NCI-H226 (cell line): ENCODE data around the gene ANKRD44.
A peak's percentile ranks its signal among the peaks of the same experiment; 100 is the strongest.

Source experiments
- DNase-seq: peaks from one replicate; pipeline ENCODE4 v3.0.0-alpha.2; 2015

ANKRD44 gene

DNA sequence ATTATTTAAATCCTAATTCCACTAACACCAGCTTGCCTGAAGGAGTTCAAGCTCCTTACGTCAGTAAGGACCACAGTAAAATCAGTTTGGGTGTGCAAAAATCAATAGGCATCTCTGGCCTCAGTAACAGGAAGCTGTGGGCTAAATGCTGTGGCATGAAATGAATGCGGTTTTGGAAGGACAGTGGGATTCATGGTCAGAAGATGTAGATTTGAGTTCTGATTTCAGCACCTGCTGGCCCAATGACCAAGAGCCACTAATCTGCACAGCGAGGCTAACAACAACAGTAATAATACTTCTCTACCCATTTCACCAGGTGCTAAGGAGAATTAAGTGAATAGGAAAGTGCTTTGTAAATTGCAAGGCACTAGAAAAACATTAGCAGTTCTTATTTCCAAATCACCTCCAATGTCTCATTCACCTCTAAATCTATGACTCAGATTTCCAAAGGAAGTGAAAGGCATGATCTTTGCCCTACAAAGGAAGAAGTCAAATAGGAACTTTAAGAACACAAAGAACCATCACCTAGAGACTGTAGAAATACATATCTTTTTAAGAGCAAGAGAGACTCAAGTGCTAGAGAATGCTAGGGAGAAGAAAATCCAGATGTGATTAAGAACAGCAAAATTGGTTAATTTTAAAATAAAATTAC lies 172.6 kb downstream of the ANKRD44 start:
- DNase-seq, result no peak

DNA sequence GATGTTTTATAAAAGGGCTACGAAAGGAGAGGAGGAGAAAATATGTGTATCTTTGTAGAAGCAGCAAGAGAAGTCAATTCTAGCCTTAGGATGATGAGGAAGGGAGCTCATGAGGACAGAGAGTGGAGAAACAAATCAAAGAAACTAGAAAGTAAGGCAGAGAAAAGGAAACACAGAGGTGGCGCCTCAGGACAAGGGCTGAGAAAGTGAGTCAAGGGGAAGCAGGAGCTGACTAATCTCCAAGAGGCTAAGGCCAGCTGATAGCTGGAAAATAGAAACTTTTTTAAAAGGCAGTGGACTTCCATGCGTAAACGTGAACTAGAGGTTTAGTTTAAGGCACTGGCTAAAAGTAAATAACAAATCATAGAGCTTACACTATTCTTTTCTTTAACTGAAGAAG lies 173.3 kb downstream of the ANKRD44 start:
- peak; percentile 51 for DNase-seq

- no peak for DNase-seq
Observed at GRCh38 chr2:197136452-197136851, 174.1 kb downstream of the ANKRD44 start.

DNA sequence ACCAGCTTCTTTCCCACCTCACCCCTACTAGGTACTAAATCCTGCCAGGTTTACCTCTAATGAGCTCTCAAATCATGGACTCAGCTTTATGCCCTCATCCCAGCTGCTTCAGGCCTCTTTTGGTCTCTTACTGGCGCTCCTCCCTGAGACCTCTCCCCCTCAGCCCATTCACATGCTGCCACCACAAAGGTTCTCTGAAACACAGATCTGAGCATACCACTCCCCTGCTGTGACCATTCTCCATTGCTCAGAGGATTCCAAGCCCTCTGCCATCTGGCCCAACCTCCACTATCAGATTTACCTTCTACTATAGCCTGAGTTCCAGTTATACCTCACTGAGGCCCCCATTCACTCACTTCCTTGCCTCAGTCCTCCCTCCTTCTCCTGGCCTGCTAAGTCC lies 174.8 kb downstream of the ANKRD44 start:
- no peak for DNase-seq

GRCh38 chr2:197134206-197134605 lies 176.4 kb downstream of the ANKRD44 start:
- DNase-seq, result no peak

DNA sequence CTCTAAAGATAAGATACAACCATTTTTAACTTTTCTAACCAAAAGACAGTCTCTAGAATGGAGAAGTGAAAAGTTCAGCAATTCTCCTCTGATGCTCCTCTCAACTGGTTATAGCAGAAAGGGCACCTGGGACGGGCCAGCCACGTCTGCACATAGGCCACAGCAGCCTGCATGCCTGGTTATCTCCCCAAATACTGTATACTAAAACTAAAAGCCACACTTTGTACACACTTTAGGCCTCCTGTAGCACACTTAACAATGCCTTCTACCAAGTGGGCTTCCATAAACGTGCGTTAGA lies 179.1 kb downstream of the ANKRD44 start:
- DNase-seq, result no peak

DNA sequence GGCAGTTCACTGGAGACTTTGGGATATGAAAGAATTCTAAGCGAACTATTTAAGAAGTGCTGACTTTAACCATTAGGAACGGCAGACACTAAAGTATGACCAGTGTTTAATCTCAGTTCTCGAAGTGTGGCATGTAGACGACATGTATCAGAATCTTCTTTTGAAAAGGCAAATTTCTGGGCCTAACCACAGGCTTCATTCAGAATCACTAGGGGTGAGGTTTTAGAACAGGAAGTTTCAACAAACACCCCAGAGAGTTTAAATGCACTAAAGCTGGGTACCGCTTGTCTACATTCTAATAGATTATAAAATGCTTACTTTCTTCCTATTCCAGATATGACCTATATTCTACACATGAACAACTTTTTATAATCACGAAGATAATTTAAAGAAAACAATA lies 180.3 kb downstream of the ANKRD44 start:
- no peak for DNase-seq

- no peak for DNase-seq
Observed at GRCh38 chr2:197128897-197129296, 181.7 kb downstream of the ANKRD44 start.

- no peak for DNase-seq
Observed at GRCh38 chr2:197128126-197128525, 182.5 kb downstream of the ANKRD44 start.

DNA sequence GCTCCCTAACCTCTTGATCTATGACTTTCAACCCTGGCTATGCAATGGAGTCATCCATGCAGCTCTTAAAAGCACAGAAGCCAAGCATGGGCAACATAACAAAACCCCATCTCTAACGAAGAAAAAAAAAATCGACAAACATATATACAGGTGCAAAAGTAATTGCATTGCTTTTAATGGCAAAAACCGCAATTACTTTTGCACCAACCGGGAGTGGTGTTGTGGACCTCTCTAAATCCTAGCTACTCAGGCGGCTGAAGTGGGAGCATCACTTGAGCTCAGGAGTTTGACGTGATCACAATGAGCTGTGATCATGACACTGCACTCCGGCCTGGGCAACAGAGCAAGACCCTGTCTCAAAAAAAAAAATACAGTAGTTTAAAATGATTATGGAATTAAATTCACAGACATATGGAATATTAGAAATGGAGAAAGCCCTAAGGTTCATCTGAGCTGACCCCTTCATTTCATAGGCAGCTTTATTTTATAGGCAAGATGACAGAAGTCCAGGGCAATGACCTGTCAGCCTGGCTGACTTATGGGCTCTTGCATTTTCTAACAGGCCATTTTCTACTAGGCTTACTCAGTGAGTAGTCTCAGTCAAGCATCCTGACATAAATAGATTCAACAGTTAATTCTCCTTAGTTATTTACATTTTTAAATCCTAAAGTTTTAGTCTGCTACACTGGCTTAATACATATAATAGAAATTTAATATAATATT lies 183.8 kb downstream of the ANKRD44 start:
- DNase-seq, result no peak

DNA sequence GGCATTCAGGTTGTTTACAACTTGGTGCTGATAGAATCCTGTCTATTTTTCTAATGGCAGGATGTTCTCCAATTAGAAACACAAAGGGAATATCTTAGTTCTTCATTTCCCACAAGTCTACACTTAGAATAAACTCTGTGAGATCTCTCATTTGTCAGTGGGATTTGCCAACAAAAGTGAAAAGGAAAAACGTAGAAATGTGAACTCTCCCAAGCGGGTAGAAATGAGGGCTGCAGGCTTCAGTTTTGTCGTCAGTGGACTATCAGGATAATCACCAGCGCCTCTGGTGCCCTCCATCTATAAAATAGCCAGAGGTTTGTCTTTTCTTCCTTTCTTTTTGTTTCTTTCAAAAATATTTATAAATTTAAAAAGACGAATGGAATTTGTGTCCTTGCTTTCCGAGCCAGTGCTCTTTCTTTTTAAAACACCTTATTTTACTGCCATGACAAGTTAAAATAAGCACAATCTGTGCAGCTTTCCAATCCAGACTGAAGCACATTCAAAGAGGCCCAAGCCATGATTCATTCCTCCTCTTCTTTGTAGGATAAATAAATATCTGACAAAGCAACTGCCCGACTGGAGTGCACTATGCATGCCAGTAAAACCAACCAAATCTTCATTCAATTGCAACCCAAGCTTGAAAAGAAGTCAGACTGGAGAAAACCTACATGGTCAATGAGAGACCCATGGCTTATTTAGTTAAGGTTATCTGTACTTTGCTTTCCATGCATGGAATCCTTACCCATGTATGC lies 185.8 kb downstream of the ANKRD44 start:
- no peak for DNase-seq

- DNase-seq, result peak; percentile 7
Observed at GRCh38 chr2:197122821-197123220, 187.8 kb downstream of the ANKRD44 start.

DNA sequence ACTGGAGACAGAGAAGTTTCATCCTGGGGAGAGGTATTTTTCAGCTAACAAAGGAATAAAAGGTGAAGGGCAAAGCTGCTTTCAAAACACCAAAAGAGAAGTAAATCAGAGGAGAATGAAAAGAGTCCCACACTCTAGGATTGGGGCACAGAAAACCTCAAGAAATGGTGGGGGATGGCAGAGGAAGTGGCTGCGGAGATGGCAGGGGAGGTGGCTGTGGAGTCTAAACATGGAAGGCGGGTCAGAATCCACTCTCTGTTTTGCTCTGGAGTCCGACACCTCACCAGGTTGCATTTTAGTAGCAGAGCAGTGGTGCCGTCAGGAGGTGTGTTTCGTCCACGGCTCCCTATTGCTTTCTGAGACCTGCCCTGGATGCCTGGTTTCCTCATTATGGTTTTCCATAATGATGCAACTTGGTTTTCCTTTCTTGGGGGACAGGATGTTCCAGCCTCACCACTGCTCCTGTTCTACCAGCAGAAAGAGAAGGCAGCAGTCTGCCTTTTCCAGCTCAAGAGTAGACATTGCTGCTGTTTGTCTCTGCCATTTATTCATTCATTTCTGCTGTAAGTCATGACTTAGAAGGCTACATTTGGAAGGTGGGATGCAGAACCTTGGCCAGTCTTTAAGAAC lies 188.7 kb downstream of the ANKRD44 start:
- DNase-seq, result no peak

GRCh38 chr2:197121255-197121654 lies 189.3 kb downstream of the ANKRD44 start:
- no peak for DNase-seq

GRCh38 chr2:197116306-197116879 lies 194.2 kb downstream of the ANKRD44 start:
- no peak for DNase-seq

DNA sequence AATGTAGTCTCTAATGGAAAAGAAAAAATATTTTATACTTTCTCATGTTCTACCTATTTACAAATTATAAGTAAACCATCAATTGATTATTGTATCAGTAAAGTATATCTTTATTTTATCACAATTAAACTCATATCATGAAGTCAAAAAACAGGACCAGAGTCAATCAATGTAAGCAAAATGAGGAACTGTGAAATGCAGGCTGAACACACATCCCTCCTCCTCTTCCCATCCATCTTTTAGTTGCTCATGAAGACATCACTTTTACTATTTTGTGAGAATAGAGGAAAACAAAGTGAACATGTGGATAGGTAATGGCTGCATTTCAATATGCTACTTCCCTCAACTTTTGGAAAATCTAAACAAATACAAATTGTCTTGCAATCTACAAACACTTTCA lies 195.3 kb downstream of the ANKRD44 start:
- no peak for DNase-seq

- no peak for DNase-seq
Observed at GRCh38 chr2:197113275-197113711, 197.3 kb downstream of the ANKRD44 start.

- DNase-seq, result no peak
Observed at GRCh38 chr2:197109326-197109725, 201.3 kb downstream of the ANKRD44 start.

DNA sequence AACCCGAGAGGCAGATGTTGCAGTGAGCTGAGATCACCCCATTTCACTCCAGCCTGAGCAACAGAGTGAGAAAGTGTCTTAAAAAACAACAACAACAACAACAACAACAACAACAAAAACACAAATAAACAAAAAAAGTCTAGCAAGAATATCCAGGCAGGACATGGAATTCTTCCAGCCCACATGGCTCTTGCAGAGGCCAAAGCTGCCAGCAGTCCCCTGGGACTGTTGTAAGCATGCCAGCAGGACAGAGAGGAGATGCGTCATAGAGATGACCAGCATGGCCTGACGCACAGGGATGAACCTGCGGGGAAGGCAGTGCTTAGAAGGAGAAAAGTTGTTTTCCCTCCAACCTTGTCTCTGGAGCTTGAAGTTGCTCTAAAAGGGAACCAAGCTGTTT lies 201.8 kb downstream of the ANKRD44 start:
- DNase-seq, result no peak

DNA sequence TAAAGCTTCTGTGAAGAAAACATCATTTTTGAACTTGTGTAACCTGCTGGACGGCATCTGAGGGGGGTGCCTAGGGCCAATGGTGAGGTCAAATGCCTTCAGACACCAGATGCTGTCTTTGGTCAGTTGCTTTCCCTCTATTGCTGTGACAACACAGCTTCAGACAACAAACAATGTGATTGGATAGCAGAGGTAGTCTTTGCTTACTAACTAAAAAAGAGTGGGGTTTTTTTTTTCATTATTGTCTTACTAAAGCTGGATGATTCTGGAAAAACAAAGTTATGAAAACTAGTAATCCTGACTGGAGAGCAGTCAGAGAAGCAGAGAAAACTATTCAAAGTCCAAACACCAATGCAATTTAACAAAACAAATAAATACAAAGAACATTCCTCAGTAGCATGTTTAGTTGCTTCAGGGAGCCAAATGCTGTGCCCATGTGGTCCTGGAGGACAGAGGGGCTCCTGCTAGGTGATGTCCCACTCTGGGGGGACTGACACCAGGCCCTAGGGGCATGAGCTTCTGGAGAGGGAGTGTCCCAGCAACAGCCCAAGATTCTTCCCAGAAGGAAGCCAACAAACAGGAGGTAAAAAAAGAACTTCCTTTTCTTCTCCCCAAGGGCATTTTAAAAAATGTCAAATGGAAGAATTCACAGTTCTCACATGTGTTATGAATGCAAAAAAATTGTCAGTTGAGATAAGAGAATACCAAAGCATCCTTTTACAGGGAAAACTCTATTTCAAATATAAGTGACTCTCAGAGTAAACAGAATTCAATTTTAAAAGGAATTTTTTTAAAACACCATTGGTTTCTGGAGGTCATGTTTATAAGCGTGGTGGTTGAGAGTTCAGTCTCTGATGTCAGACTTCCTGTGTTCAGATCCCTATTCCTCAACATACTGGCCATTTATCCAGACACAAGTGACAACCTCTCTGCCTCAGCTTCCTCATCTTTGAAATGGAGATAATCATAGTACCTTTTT lies 203.0 kb downstream of the ANKRD44 start:
- DNase-seq, result peak; percentile 33

GRCh38 chr2:197103363-197103762 lies 207.2 kb downstream of the ANKRD44 start:
- no peak for DNase-seq

GRCh38 chr2:197102231-197102630 lies 208.3 kb downstream of the ANKRD44 start:
- DNase-seq, result no peak
